IPS-15b (cell line): ENCODE measurements around the gene PARN.
"Not testable (repeated sequence)": the region's sequence is repeated elsewhere in the genome, so short reads cannot be mapped to it uniquely, and the experiment has no call there.

ENCODE experiments used
- H3K27me3 ChIP-seq: one replicate; pipeline ENCODE4 v1.6.1; 2013; ENCODE audit warnings: low read length; ENCODE audit not compliant: control insufficient read depth, insufficient read depth
- H3K36me3 ChIP-seq: one replicate; pipeline ENCODE4 v1.6.1; 2013; ENCODE audit warnings: low read length; ENCODE audit not compliant: control insufficient read depth, insufficient read depth
- H3K4me1 ChIP-seq: one replicate; pipeline ENCODE4 v1.6.1; 2013; ENCODE audit warnings: mild to moderate bottlenecking, low read length; ENCODE audit not compliant: control insufficient read depth, insufficient read depth
- H3K4me3 ChIP-seq: one replicate; pipeline ENCODE4 v1.5.1; 2013; ENCODE audit warnings: low read depth, low read length
- H3K9ac ChIP-seq: one replicate; pipeline ENCODE4 v1.6.1; 2013; ENCODE audit warnings: low read depth, mild to moderate bottlenecking, low read length
- H3K9me3 ChIP-seq: one replicate; pipeline ENCODE4 v1.6.1; 2013; ENCODE audit warnings: mild to moderate bottlenecking, low read length; ENCODE audit not compliant: control insufficient read depth, insufficient read depth

The PARN gene

DNA sequence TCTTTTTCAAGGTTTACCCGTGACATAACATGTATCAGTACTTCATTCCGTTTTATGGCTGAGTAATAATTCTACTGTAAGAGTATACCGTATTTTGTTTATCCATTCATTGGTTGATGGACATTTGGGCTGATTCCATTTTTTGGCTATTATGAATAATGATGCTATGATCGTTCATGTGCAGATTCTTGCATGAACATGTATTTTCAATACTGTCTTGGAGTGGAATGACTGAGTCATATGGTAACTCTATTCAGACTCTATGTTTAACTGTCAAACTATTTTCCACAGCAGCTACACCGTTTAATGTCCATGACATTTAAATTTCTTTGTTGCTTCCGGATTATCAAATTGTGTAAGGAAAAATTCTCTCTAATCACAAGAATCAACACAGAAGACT is 20.6 kb upstream of the PARN start:
- Histone ChIP-seq H3K9ac (no peak overlapping the region), H3K4me3 (no peak overlapping the region), H3K27me3 (no peaks in the 10 kb centered on the region), H3K9me3 (no peaks in the 10 kb centered on the region), H3K4me1 (no peaks in the 10 kb centered on the region), H3K36me3 (peaks cover 59% of the 10 kb centered on the region)

DNA sequence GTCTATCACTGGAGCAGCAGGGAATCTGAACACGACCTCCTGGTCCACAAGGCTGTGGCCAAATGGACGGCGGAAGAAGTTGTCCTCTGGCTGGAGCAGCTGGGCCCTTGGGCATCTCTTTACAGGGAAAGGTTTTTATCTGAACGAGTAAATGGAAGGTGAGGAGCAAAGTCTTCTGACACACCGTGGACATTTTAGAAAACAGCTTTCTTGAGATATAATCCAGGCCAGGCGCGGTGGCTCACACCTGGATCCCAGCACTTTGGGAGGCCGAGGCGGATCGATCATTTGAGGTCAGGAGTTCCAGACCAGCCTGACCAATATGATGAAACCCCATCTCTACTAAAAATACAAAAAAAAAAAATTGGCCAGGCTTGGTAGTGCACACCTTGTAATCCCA is 19.8 kb upstream of the PARN start:
- Histone ChIP-seq H3K9ac (no peak overlapping the region), H3K9me3 (no peaks in the 10 kb centered on the region), H3K36me3 (peaks cover 62% of the 10 kb centered on the region), H3K4me1 (no peaks in the 10 kb centered on the region), H3K27me3 (no peaks in the 10 kb centered on the region), H3K4me3 (no peak overlapping the region)

DNA sequence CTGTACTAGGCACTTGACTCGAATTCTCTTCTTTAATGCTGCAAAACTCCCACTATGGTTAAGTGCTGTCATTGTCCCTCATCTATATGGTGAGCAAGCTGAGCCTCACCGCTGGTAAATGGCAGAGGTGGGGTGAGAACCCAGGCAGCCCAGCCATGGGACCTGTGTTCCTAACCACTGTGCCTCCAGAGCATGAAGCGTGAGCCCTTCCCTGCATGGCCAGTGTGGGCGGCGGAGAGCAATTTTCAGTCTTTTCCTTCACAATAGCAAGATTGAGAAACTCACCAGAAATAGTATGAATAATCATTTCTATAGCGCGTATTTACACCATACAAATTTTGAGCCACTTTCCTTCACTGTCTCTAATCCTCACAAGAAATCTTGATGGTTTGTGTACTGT is 11.9 kb upstream of the PARN start:
- H3K9me3 ChIP-seq = no peaks in the 10 kb centered on the region
- H3K36me3 ChIP-seq = peaks cover 26% of the 10 kb centered on the region
- H3K9ac ChIP-seq = no peak overlapping the region
- H3K4me3 ChIP-seq = no peak overlapping the region
- peaks cover 23% of the 10 kb centered on the region for H3K4me1 ChIP-seq
- no peaks in the 10 kb centered on the region for H3K27me3 ChIP-seq

DNA sequence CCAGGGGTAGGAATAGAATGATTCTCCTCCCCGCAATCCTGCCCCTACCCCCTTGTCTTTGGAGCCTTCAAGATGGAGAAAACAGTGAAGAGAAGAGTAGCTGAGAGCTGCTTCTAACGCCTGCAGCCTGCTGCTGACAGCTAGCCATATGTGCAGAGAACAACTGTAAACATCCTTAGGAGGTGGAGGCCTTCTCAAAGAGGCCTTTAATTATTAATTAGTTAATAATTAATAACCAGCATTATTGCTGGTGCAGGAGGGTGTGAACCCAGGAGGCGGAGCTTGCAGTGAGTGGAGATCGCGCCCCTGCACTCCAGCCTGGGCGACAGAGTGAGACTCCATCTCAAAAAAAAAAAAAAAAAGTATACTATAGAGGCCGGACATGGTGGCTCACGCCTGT is 11.1 kb upstream of the PARN start:
- no peak overlapping the region for H3K9ac ChIP-seq
- H3K4me1 ChIP-seq = peaks cover 24% of the 10 kb centered on the region
- H3K36me3 ChIP-seq = peaks cover 21% of the 10 kb centered on the region
- H3K27me3 ChIP-seq = no peaks in the 10 kb centered on the region
- H3K9me3 ChIP-seq = no peaks in the 10 kb centered on the region
- no peak overlapping the region for H3K4me3 ChIP-seq

DNA sequence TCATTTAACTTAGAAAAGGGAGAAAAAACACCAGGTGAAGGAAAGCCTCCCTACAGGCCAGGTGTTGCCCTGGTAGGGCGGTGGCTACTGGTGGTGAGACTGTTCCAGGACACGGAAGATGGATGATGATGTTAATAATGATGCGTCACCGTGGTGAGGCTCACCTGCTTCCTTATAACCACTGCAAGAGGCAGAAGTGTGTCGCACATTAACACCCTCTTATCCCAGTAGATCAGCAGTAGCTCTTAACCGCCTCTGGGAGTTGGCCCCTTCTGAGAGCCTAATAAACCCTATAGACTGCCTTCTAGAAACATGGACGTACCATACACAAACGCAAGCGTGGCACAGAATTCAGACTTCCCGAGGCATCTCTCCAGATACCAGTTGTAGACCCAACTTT is 10.5 kb upstream of the PARN start:
- Histone ChIP-seq H3K27me3 (no peaks in the 10 kb centered on the region), H3K36me3 (peaks cover 17% of the 10 kb centered on the region), H3K9ac (no peak overlapping the region), H3K4me1 (peaks cover 24% of the 10 kb centered on the region), H3K4me3 (no peak overlapping the region), H3K9me3 (no peaks in the 10 kb centered on the region)

DNA sequence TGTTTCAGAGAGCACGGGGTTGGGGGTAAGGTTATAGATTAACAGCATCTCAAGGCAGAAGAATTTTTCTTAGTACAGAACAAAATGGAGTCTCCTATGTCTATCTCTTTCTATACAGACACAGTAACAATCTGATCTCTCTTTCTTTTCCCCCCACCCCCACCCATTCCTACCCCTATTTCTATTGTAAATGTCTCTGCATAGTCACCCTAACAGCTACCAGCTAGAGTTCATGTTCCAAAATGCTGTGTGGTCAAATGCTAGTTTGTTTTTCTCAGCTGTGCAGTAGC is 6.8 kb upstream of the PARN start:
- H3K4me1 ChIP-seq = peaks cover 30% of the 10 kb centered on the region
- H3K9me3 ChIP-seq, H3K36me3 ChIP-seq, H3K27me3 ChIP-seq: not testable (repeated sequence)
- H3K9ac ChIP-seq = peak overlapping the region; percentile 19
- H3K4me3 ChIP-seq = peak overlapping the region; percentile 15

DNA sequence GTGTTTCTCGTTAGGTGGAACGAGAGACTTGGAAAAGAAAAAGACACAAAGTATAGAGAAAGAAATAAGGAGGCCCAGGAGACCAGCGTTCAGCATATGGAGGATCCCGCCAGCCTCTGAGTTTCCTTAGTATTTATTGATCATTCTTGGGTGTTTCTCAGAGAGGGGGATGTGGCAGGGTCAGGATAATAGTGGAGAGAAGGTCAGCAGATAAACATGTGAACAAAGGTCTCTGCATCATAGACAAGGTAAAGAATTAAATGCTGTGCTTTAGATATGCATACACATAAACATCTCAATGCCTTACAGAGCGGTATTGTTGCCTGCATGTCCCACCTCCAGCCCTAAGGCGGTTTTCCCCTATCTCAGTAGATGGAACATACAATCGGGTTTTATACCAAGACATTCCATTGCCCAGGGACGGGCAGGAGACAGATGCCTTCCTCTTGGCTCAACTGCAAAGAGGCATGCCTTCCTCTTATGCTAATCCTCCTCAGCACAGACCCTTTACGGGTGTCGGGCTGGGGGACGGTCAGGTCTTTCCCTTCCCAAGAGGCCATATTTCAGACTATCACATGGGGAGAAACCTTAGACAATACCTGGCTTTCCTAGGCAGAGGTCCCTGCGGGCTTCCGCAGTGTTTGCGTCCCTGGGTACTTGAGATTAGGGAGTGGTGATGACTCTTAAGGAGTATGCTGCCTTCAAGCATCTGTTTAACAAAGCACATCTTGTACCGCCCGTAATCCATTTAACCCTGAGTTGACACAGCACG is 6.3 kb upstream of the PARN start:
- H3K36me3 ChIP-seq, H3K27me3 ChIP-seq, H3K9me3 ChIP-seq: not testable (repeated sequence)
- H3K9ac ChIP-seq = peak overlapping the region; percentile 65
- peak overlapping the region; percentile 32 for H3K4me3 ChIP-seq
- H3K4me1 ChIP-seq = peaks cover 29% of the 10 kb centered on the region

DNA sequence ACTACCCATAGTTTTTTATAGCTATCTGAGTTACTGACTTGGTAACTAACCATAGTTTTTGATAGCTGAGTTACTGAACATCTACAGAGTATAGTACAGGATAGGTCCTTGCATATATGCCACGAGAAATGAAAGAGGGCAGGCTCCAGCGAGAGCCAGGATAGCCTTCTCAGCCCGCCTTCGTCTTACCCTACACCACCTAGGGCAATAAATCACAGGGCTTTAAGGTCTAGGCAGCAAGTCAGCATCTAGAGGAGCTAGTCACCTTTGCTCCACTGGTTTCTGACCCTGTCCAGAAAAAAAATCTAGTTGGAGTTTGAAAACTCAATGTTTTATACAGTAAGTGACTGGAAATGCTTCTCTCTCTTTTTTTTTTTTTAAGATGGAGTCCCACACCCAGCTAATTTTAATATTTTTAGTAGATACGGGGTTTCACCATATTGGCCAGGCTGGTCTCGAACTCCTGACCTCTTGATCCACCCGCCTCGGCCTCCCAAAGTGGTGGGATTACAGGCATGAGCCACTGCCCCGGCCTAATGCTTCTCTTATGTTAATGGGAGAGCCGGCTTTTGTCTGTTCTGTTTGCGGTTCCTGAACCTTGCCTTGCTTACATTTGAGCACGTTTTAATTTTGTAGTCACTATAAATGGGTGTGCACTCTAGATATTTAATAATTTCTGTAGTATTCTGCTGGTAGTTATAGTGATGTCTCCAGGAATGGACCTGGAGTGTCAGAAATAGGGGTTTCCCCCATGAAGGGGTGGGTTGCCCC is 5.5 kb upstream of the PARN start:
- peak overlapping the region; percentile 32 for H3K4me3 ChIP-seq
- H3K9me3 ChIP-seq = no peaks in the 10 kb centered on the region
- H3K27me3 ChIP-seq = no peaks in the 10 kb centered on the region
- H3K4me1 ChIP-seq = peaks cover 22% of the 10 kb centered on the region
- peak overlapping the region; percentile 73 for H3K9ac ChIP-seq
- H3K36me3 ChIP-seq = peaks cover 5% of the 10 kb centered on the region

DNA sequence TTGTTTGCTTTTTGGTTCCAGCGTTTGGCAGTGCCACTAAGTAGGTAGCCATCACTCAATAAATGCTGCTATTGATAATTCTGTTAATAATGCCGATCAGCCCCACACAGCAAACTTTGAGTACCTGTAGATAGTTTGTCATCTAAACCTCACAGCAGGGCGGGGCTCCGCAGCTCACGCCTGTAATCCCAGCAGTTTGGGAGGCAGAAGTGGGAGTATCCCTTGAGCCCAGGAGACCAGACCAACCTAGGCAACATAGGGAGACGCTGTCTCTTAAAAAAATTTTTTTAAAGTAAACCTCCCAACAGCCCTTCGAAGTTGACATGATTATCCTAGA is 4.3 kb upstream of the PARN start:
- Histone ChIP-seq H3K36me3 (peaks cover 5% of the 10 kb centered on the region), H3K9me3 (no peaks in the 10 kb centered on the region), H3K4me3 (peak overlapping the region; percentile 93), H3K4me1 (peaks cover 22% of the 10 kb centered on the region), H3K27me3 (no peaks in the 10 kb centered on the region), H3K9ac (no peak overlapping the region)

DNA sequence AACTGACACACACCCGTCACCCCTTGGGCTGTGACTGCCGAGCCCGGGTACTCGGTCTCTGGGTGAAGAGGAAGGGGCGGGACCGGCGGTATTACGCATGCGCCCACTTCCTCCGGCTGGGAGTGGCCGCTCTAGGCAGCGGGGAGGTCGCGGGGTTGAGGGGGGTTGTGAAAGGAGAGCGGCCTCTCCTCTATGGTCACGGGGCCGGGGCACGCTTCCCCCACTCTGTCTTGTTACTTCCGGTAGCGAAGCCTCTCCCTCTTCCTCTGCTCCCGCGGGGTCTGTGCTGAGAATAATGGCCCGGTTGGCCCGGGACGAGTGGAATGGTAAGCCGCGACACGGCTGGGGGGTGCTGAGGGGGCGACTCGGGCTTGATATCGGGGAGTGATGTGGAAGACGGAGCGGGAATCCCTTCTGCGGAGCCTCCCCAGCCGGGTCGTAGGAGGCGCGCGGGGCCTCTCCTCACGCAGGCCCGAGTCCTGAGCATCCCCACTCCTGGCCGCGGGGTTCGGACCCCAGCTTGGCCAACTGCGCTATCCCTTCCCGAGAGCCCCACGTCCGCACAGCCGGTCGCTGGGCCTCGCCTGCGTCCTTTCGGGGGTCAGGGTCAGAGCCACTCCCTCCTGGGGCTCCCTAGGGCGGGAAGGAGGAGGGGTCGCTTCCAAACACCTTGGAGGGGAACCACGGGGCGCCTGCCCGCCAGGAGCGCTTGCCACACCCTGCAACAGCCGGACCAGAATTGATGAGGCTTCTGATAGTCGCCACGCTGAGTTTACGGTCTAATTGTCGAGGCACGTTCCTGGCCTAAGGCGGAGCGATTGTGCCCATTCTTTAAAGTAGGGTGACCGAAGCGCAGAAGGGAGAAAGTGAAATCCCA is 2.9 kb upstream of the PARN start, which contains the start of gene BFAR:
Gene BFAR (plus strand): TSS at position 259 of the 877 bp plus-strand sequence. CDS start 11,396 bp downstream, outside the sequence.
- H3K27me3 ChIP-seq = no peaks in the 10 kb centered on the region
- H3K4me3 ChIP-seq = peak within 1 kb of the TSS; percentile 93
- no peaks in the 10 kb centered on the region for H3K9me3 ChIP-seq
- H3K4me1 ChIP-seq = peaks cover 24% of the 10 kb centered on the region
- peak within 1 kb of the TSS; percentile 91 for H3K9ac ChIP-seq
- H3K36me3 ChIP-seq = peaks cover 5% of the 10 kb centered on the region

DNA sequence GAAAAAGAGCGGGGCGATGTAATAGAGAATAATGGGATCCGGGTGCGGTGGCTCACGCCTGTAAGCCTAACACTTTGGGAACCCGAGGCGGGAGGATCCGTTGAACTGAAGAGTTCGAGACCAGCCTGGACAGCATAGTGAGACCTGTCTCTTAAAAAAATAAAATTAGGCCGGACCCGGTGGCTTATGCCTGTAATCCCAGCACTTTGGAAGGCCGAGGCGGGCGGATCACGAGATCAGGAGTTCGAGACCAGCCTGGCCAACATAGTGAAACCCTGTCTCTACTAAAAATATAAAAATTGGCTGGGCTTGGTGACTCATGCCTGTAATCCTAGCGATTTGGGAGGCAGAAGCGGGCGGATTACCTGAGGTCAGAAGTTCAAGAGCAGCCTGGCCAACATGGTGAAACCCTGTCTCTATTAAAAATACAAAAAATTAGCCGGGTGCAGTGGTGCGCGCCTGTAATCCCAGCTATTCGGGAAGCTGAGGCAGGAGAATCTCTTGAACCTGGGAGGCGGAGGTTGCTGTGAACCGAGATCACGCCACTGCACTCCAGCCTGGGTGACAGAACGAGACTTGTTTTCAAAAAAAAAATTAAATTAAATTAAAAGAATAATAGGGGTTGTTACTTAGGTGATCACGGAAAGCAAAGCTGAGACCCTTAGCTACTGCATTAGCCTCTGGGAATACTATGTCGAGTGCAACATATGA is 715 bp upstream of the PARN start:
- peak overlapping the region; percentile 52 for H3K4me3 ChIP-seq
- peaks cover 15% of the 10 kb centered on the region for H3K36me3 ChIP-seq
- H3K9me3 ChIP-seq, H3K27me3 ChIP-seq: not testable (repeated sequence)
- peaks cover 20% of the 10 kb centered on the region for H3K4me1 ChIP-seq
- peak overlapping the region; percentile 54 for H3K9ac ChIP-seq
